Progenitor cell of endocrine pancreas (in vitro differentiated cells): Measurements from ENCODE around the gene FBXO40. TPM values are rescaled to one million over a fixed set of nuclear protein-coding genes. Genes with fewer than 3 reads are reported as not detected.

Experiments used
- DNase-seq: peaks from one replicate; pipeline ENCODE4 v3.0.0; 2021; ENCODE audit warnings: low spot score; ENCODE audit not compliant: unreplicated experiment
- H3K27ac Mint-ChIP-seq: 2 replicates; pipeline ENCODE4 v1.8.0; 2021; ENCODE audit warnings: mild to moderate bottlenecking, moderate library complexity, mixed read lengths
- H3K27me3 Mint-ChIP-seq: 2 replicates; pipeline ENCODE4 v1.8.0; 2021; ENCODE audit warnings: mixed read lengths
- H3K36me3 Mint-ChIP-seq: 2 replicates; pipeline ENCODE4 v1.8.0; 2022; ENCODE audit warnings: mixed read lengths; ENCODE audit not compliant: insufficient read depth
- H3K4me1 Mint-ChIP-seq: 2 replicates; pipeline ENCODE4 v1.8.0; 2021; ENCODE audit warnings: low read depth, mixed read lengths
- H3K4me3 Mint-ChIP-seq: 2 replicates; pipeline ENCODE4 v1.8.0; 2021; ENCODE audit warnings: low read depth, mild to moderate bottlenecking, moderate library complexity, mixed read lengths
- H3K9me3 Mint-ChIP-seq: 2 replicates; pipeline ENCODE4 v1.8.0; 2021; ENCODE audit warnings: low read depth, mixed read lengths
- total RNA-seq: library from RNA; stranded (reverse); gene quantifications from 2 replicates; pipeline ENCODE4 v1.2.1, GENCODE V29; 2021
- TF ChIP-seq, protein P1 (sequence below): fragments of 200-600 bp; sonication (generic); IDR thresholded peaks from one replicate; pipeline ENCODE4 v1.5.0; 2021; ENCODE audit warnings: antibody characterized with exemption, mild to moderate bottlenecking; ENCODE audit not compliant: unreplicated experiment

FBXO40 gene
- total RNA-seq, 1 donor from 2014 or later, result not detected

DNA sequence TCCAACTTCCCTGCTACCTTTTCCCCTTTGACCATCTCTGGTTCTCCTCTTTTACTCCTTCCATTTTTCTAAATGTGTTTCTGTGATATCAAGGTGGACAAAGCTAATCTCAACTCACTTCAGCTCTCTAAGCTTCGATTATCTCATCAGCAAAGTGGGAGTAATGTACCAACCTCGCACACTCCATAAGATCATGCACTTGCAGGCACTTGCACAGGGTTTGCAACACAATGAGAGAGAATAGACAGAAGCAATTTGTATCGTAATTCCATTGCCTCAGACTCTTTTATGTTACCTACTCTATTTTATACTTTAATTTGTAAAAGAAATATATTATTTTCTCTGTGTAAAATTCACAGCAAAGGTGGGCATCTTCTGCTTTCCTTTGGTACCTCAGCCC is 40.4 kb upstream of the FBXO40 start:
- no peaks in the 10 kb centered on the region for H3K27me3 Mint-ChIP-seq
- peaks cover 1% of the 10 kb centered on the region for H3K4me1 Mint-ChIP-seq
- no peaks in the 10 kb centered on the region for H3K9me3 Mint-ChIP-seq
- no peak overlapping the region for H3K4me3 Mint-ChIP-seq
- no peak overlapping the region for H3K27ac Mint-ChIP-seq
- DNase-seq, result no peak
- no peaks in the 10 kb centered on the region for H3K36me3 Mint-ChIP-seq
- TF ChIP-seq, protein P1, sequence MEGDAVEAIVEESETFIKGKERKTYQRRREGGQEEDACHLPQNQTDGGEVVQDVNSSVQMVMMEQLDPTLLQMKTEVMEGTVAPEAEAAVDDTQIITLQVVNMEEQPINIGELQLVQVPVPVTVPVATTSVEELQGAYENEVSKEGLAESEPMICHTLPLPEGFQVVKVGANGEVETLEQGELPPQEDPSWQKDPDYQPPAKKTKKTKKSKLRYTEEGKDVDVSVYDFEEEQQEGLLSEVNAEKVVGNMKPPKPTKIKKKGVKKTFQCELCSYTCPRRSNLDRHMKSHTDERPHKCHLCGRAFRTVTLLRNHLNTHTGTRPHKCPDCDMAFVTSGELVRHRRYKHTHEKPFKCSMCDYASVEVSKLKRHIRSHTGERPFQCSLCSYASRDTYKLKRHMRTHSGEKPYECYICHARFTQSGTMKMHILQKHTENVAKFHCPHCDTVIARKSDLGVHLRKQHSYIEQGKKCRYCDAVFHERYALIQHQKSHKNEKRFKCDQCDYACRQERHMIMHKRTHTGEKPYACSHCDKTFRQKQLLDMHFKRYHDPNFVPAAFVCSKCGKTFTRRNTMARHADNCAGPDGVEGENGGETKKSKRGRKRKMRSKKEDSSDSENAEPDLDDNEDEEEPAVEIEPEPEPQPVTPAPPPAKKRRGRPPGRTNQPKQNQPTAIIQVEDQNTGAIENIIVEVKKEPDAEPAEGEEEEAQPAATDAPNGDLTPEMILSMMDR, result no peak

GRCh38 chr3:121557426-121557934 is 35.7 kb upstream of the FBXO40 start:
- Mint-ChIP-seq H3K4me1 (peaks cover 1% of the 10 kb centered on the region), H3K27me3 (no peaks in the 10 kb centered on the region), H3K9me3 (no peaks in the 10 kb centered on the region), H3K36me3 (no peaks in the 10 kb centered on the region), H3K27ac (no peak overlapping the region), H3K4me3 (no peak overlapping the region)
- TF ChIP-seq, protein P1, result no peak
- DNase-seq, result no peak

- DNase-seq, result no peak
- H3K36me3 Mint-ChIP-seq, result no peaks in the 10 kb centered on the region
- TF ChIP-seq, protein P1, result no peak
- H3K27ac Mint-ChIP-seq, result no peak overlapping the region
- H3K9me3 Mint-ChIP-seq, result no peaks in the 10 kb centered on the region
- no peaks in the 10 kb centered on the region for H3K27me3 Mint-ChIP-seq
- no peak overlapping the region for H3K4me3 Mint-ChIP-seq
- H3K4me1 Mint-ChIP-seq, result no peaks in the 10 kb centered on the region
Measured at GRCh38 chr3:121562148-121562547, 31.0 kb upstream of the FBXO40 start.

- Mint-ChIP-seq H3K27ac (no peak overlapping the region), H3K4me1 (no peaks in the 10 kb centered on the region), H3K9me3 (no peaks in the 10 kb centered on the region), H3K4me3 (no peak overlapping the region), H3K36me3 (no peaks in the 10 kb centered on the region), H3K27me3 (no peaks in the 10 kb centered on the region)
- no peak for DNase-seq
- TF ChIP-seq, protein P1, result no peak
Measured at GRCh38 chr3:121566773-121567172, 26.4 kb upstream of the FBXO40 start.

DNA sequence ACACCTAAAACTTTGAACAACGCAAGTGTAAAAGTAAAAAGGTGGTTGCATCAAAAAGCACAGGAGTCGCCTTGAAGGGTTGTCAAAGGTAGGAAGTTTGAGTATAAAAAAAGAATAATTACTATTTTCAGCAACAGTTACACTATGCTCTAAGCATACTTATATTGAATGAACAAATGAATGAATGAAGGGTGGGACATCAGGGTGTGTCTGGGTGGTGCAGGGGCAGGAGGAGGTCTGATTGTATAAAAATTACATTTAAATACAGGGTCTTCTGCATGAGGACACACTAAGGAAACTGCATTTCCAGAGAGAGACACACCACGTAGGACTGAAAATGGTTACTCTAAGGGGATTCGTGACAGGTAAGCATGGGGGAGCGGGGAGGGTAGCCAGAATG is 25.5 kb upstream of the FBXO40 start, which contains the start of gene ARGFX:
Gene ARGFX (plus strand): TSS at position 301 of the 400 bp plus-strand sequence. CDS start 2,765 bp downstream, outside the sequence.
- Mint-ChIP-seq H3K36me3 (no peaks in the 10 kb centered on the region), H3K4me1 (no peaks in the 10 kb centered on the region), H3K27ac (no peak within 1 kb of the TSS), H3K4me3 (no peak within 1 kb of the TSS), H3K27me3 (no peaks in the 10 kb centered on the region), H3K9me3 (no peaks in the 10 kb centered on the region)
- TF ChIP-seq, protein P1, result no peak
- no peak for DNase-seq
